ENCODE data around the gene CCL13.

- TF ChIP-seq, protein P1, sequence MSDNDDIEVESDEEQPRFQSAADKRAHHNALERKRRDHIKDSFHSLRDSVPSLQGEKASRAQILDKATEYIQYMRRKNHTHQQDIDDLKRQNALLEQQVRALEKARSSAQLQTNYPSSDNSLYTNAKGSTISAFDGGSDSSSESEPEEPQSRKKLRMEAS (IDR thresholded peaks at IDR 0.05) = no peak
- no peak for TF ChIP-seq YY1 (IDR thresholded peaks at IDR 0.05; ENCODE audit: low read depth)
- no peak for TF ChIP-seq EP300 (IDR thresholded peaks at IDR 0.05; ENCODE audit: borderline replicate concordance)
- no peak for TF ChIP-seq EGR1 (IDR thresholded peaks at IDR 0.05)
- no peak for TF ChIP-seq NFIC (IDR thresholded peaks at IDR 0.05)
- no peak for TF ChIP-seq REST (IDR thresholded peaks at IDR 0.05; ENCODE audit: low read depth)
- TF ChIP-seq ZBTB7A (IDR thresholded peaks at IDR 0.05; ENCODE audit: low read depth) = no peak
- TF ChIP-seq CREB1 (IDR thresholded peaks at IDR 0.05; ENCODE audit: low read depth) = no peak
- no peak for TF ChIP-seq CEBPB (IDR thresholded peaks at IDR 0.05)
- TF ChIP-seq TAF1 (IDR thresholded peaks at IDR 0.05; ENCODE audit: low read depth) = no peak
- TF ChIP-seq TEAD4 (IDR thresholded peaks at IDR 0.05) = no peak
- TF ChIP-seq RAD21 (IDR thresholded peaks at IDR 0.05; ENCODE audit: low read depth) = no peak
- TF ChIP-seq TCF12 (IDR thresholded peaks at IDR 0.05; ENCODE audit: low read depth) = no peak
Observed at GRCh38 chr17:34319039-34319483, 37.2 kb upstream of the CCL13 start, which contains the start of gene CCL8.

Measured in Ishikawa (cell line).